ENCODE results near the gene PPDPF. TPM values are rescaled to one million over a fixed set of nuclear protein-coding genes. Genes with fewer than 3 reads are reported as not detected.
"Not testable (repeated sequence)": the region's sequence is repeated elsewhere in the genome, so short reads cannot be mapped to it uniquely, and the experiment has no call there.

The PPDPF gene
- total RNA-seq, 1 donor from 2014 or later: 162 TPM

DNA sequence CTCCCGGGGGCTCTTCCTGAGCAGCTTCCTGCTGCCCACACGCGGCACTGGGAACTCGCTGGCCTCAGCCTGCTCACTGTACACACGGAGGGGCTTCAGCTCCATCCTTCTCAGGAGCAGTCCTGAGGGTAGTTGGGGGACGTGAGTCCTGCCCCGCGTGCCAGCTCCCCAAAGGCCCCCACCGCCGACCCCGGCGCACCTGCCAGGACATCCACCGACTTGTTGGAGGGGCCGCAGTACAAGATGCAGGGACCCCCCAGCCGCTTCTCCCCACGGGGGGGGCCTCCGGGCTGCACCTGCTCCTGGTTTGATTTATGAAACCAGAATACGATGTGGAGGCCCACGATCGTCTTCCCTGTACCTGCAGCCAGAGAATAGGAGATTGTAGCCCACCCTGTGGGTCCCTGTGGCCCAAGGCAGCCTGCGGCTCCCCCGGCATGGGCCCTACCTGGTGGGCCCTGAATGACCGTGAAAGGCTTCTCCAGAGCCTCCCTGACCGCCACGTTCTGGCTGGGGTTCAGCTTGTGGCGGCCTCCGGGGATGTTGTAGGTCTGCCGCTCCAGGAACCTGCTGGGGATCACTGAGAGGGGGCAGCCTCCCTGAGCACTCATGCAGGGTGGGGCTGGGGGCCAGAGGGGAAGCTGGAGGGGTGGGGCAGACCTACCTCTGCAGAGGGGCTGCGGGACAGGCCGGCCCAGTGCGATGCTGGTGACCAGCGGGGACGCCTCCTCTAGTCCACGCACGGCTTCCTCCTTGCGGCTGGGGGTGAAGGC is 41.2 kb downstream of the PPDPF start:
- no peak for DNase-seq (ENCODE audit: extremely low read depth, low read depth, low spot score)

GRCh38 chr20:63562461-63563224 is 42.1 kb downstream of the PPDPF start:
- no peak for DNase-seq (ENCODE audit: extremely low read depth, low read depth, low spot score)

- DNase-seq (ENCODE audit: extremely low read depth, low read depth, low spot score): no peak
Measured at GRCh38 chr20:63563225-63563935, 42.8 kb downstream of the PPDPF start.

GRCh38 chr20:63564036-63564810 is 43.7 kb downstream of the PPDPF start:
- DNase-seq (ENCODE audit: extremely low read depth, low read depth, low spot score): no peak

- no peak for DNase-seq (ENCODE audit: extremely low read depth, low read depth, low spot score)
Measured at GRCh38 chr20:63565021-63565698, 44.6 kb downstream of the PPDPF start.

DNA sequence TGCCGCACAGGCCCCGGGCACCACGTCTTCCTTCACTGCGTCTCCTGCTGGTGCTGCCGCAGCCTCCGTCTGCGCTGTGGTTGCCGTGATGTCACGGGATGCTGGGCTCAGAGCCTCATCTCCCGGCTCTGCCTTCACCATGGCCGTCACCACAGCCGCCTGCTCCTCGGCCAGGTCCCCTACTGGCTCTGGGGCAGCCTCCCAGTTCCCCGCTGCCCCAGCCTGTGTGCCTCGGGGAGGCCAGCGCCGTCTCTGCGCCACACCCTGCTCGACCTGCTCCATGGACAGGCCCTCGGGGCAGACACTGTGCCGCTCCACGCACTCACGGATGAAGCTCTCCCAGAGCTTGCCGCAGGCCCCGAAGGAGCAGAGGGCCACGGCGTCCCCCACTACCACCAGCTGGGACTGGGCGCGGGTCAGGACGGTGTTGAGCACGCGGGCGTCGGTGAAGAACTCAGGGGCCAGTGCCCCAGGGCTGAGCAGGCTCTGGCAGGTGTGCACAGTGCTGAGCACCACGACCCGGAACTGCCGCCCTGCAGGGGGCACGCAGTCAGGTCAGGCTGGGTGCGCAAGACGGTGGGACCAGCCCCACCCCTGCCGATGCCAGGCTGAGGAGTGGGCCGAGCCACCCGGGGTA is 45.3 kb downstream of the PPDPF start:
- no peak for DNase-seq (ENCODE audit: extremely low read depth, low read depth, low spot score)

- no peak for DNase-seq (ENCODE audit: extremely low read depth, low read depth, low spot score)
Measured at GRCh38 chr20:63566395-63567135, 46.0 kb downstream of the PPDPF start.

- DNase-seq (ENCODE audit: extremely low read depth, low read depth, low spot score): no peak
Measured at GRCh38 chr20:63567136-63567385, 46.5 kb downstream of the PPDPF start.

GRCh38 chr20:63567386-63568169 is 47.0 kb downstream of the PPDPF start:
- no peak for DNase-seq (ENCODE audit: extremely low read depth, low read depth, low spot score)

- no peak for DNase-seq (ENCODE audit: extremely low read depth, low read depth, low spot score)
Measured at GRCh38 chr20:63568170-63568981, 47.8 kb downstream of the PPDPF start.

GRCh38 chr20:63568986-63569949 is 48.7 kb downstream of the PPDPF start:
- DNase-seq (ENCODE audit: extremely low read depth, low read depth, low spot score): no peak

GRCh38 chr20:63570281-63571086 is 49.9 kb downstream of the PPDPF start:
- no peak for DNase-seq (ENCODE audit: extremely low read depth, low read depth, low spot score)

DNA sequence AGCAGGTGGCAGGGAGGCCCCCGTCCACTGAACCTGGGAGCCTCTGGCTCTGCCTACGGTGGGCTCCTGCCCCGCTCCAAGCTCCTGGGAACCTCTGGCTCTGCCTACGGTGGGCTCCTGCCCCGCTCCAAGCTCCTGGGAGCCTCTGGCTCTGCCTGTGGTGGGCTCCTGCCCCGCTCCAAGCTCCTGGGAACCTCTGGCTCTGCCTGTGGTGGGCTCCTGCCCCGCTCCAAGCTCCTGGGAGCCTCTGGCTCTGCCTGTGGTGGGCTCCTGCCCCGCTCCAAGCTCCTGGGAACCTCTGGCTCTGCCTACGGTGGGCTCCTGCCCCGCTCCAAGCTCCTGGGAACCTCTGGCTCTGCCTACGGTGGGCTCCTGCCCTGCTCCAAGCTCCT is 50.5 kb downstream of the PPDPF start:
- DNase-seq (ENCODE audit: extremely low read depth, low read depth, low spot score): not testable (repeated sequence)
